Astrocyte of the spinal cord (primary cell): ENCODE results near the gene DAPK2.

Source experiments
- DNase-seq: peaks from one replicate; pipeline ENCODE4 v3.0.0; 2011; ENCODE audit warnings: low read depth, low spot score
- H3K4me3 ChIP-seq: 2 replicates; pipeline ENCODE4 v1.5.1; 2011; ENCODE audit warnings: low read depth, mild to moderate bottlenecking, low read length, moderate library complexity
- in situ Hi-C: cut with HindIII; loops from 2 replicates; pipeline ENCODE4 v1.10.0; 2017; ENCODE audit warnings: low sequenced_read_pairs
- TF ChIP-seq, protein P1 (sequence below): IDR thresholded peaks from 2 replicates; pipeline ENCODE4 v1.5.1; 2012; ENCODE audit warnings: low read depth, mild to moderate bottlenecking, low read length, inconsistent platforms

DAPK2 gene

DNA sequence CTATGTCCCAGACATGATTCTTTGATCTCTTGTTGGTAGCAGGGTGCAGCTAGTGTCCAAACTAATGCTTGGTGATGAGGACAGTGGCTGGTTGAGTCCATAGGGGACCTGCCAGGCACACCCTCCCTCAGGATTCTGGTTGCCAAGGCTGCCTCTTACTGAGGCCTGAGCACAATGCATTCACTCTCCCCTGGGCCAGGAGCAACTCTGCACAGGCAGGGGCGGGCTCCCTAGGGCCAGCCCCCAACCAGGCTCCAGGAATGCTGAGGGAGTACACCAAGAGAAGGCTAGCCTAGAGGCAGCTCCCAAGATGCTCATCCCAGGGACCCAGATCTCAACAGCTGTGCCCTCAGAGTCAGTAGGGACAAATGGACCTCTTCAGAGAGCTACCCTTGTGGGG lies 166.3 kb downstream of the DAPK2 start:
- in situ Hi-C loops: no loop called here
- no peak overlapping the region for H3K4me3 ChIP-seq
- TF ChIP-seq, protein P1, sequence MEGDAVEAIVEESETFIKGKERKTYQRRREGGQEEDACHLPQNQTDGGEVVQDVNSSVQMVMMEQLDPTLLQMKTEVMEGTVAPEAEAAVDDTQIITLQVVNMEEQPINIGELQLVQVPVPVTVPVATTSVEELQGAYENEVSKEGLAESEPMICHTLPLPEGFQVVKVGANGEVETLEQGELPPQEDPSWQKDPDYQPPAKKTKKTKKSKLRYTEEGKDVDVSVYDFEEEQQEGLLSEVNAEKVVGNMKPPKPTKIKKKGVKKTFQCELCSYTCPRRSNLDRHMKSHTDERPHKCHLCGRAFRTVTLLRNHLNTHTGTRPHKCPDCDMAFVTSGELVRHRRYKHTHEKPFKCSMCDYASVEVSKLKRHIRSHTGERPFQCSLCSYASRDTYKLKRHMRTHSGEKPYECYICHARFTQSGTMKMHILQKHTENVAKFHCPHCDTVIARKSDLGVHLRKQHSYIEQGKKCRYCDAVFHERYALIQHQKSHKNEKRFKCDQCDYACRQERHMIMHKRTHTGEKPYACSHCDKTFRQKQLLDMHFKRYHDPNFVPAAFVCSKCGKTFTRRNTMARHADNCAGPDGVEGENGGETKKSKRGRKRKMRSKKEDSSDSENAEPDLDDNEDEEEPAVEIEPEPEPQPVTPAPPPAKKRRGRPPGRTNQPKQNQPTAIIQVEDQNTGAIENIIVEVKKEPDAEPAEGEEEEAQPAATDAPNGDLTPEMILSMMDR: no peak
- no peak for DNase-seq

DNA sequence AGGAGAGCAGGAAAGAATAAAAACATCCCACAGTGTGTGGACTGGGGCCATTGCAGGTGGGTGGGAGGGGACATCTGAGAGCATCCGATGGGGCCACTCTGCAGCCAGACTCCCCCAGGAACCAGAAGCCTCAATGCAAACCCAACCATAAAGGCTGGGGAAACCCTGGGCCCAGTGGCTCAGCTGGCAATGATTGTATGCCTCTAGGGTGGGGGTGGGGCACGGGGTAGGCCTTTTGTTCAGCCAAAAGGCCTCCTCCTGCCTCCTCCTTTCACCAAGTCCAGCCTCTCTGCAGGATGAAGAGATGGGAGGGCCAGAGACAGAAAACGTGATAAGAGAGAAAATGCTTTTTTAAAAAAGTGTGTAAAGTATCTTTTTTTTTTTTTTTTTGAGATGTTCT lies 167.1 kb downstream of the DAPK2 start:
- in situ Hi-C loops: no loop called here
- no peak for DNase-seq
- H3K4me3 ChIP-seq: no peak overlapping the region
- TF ChIP-seq, protein P1: no peak

DNA sequence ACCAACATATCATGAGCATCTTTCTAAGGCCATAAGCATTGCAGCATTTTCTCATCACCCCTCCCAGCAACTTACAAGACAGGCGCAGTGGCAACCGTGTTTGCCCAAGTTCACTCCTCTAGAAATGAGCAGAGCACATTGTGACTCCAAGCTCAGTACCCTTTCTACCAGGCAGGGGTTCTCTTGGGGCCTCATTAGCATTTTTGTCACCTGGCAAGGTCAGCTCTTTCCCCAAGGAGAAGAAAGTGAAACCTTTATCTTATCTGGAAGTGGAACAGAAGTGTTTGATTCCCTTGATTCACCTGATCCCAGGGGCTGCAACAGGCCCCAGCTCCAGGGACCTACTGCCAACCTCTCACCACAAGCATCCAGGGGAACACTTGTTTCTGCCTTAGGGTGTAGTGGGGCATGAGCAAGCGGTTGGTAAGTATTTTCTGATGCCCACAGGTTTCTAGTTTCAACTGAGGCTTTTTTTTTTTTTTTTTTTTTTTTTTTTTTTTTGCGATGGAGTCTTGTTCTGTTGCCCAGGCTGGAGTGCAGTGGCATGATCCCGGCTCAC lies 168.5 kb downstream of the DAPK2 start:
- in situ Hi-C loops: no loop called here

DNA sequence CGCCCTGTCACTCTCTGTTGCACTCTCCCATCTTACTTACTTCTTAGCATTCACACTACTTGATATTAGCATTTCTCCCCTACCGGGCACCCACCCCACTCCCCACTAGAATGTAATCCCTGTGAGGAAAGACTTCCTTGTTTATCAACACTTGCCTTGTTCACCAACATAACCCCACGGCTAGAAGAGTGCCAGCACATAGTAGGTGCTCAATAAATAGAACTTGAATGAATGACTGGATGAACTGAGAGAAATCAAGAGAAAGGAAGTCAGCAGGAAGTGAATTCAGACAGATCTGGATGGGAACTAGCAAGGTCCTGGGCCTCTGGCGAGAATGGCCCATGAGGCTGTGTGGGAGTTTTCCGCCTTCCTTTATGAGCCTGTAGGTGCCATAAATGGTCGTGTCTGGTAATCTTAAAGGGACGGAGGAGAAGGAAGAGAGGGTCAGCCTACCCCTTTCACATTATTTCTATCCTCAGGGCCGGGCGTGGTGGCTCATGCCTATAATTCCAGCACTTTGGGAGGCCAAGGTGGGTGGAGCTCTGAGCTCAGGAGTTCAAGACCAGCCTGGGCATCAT lies 170.1 kb downstream of the DAPK2 start:
- in situ Hi-C loops: no loop called here
- no peak overlapping the region for H3K4me3 ChIP-seq
- no peak for DNase-seq
- TF ChIP-seq, protein P1: no peak

More for the DNA sequence above, 168.5 kb downstream of the DAPK2 start:
- no peak overlapping the region for H3K4me3 ChIP-seq
- DNase-seq: no peak
- TF ChIP-seq, protein P1: no peak

DNA sequence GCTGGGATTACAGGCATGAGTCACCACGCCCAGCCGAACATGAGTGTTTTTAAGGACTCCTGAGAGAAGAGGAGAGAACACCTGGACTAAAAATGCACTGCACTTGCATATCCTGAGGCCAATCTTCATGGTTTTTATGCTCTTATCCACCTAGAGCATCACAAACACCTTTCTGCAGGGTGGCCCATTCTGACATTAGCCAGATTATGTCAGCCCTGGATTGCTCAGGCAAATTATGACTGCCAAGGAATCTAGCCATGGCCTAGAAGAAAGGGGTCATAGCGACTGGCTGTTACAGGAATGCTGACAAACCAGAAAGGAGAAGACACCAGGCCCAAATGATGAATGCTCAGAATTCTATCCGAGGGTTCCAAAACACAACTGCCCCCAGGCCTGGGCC lies 171.7 kb downstream of the DAPK2 start:
- no peak overlapping the region for H3K4me3 ChIP-seq
- in situ Hi-C loops: no loop called here
- DNase-seq: no peak
- TF ChIP-seq, protein P1: no peak

DNA sequence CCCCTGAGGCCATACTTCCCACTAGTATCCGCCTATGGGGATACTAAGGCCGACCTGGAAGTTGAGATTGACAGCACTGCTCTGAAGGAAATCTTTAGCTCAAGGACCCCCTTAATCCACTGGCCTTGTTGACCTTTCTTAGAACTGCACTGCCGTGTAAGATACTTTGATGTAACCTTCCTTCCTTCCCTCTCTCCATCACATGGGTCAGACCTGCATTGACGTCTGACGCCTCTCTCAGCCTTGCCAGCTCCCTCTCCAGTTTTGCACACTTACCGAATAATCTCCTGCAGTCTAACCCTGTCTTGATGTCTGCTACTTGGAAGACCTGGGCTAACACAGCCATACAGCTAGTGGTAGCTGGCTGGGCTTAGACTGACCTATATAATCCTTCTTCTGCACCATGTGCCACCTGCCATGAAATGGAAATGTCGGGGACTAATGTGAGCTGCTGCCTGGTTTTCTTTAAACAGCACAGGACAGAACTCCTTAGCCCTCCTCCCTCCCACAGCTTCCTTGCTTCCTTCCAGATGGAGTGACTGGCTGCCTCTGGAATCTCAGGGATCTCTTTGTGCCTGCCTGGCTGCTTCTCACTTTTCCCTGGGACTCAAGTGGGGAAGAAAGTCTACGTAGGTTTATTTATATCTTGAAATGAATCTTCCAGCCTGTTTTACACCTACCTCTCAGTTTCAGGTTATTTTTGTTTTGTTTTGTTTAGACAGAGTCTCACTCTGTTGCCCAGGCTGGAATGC lies 173.3 kb downstream of the DAPK2 start:
- TF ChIP-seq, protein P1: no peak
- in situ Hi-C loops: no loop called here
- H3K4me3 ChIP-seq: no peak overlapping the region
- DNase-seq: no peak
